ENCODE results near the gene PCDHA5.
"Not testable (repeated sequence)": the region's sequence is repeated elsewhere in the genome, so short reads cannot be mapped to it uniquely, and the experiment has no call there.

Gene PCDHA5

DNA sequence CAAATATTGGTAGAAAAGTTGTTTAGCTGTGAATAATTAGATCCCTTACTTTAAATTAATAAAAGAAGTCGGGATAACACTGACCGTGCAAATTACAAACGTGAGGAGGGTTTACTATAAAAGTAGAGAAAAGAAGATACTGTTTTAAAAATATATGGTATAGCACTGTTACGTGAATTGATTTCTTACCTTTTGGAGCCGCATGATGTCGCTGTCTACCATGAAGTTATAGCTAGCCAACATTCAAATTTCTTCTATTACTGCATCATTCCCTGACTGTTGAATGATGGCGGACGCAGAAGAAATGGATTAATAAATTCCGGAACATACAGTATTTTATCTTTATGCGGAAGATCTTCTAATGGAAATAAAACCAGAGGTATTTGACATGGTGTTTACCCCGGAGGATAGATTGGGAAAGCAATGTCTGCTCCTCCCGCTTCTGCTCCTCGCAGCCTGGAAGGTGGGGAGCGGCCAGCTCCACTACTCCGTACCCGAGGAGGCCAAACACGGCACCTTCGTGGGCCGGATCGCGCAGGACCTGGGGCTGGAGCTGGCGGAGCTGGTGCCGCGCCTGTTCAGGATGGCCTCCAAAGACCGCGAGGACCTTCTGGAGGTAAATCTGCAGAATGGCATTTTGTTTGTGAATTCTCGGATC lies 6.4 kb downstream of the PCDHA5 start, which contains the start of gene PCDHA6:
Gene PCDHA6 (plus strand): TSS at position 257 of the 658 bp plus-strand sequence. CDS start 132 bp downstream, at position 389.
- no peak for DNase-seq

DNA sequence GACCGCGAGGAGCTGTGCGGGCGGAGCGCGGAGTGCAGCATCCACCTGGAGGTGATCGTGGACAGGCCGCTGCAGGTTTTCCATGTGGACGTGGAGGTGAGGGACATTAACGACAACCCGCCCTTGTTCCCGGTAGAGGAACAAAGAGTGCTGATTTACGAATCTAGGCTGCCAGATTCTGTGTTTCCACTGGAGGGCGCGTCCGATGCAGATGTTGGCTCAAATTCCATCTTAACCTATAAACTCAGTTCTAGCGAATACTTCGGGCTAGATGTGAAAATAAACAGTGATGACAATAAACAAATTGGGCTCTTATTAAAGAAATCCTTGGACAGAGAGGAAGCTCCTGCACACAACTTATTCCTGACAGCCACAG lies 6.9 kb downstream of the PCDHA5 start:
- no peak for DNase-seq

DNA sequence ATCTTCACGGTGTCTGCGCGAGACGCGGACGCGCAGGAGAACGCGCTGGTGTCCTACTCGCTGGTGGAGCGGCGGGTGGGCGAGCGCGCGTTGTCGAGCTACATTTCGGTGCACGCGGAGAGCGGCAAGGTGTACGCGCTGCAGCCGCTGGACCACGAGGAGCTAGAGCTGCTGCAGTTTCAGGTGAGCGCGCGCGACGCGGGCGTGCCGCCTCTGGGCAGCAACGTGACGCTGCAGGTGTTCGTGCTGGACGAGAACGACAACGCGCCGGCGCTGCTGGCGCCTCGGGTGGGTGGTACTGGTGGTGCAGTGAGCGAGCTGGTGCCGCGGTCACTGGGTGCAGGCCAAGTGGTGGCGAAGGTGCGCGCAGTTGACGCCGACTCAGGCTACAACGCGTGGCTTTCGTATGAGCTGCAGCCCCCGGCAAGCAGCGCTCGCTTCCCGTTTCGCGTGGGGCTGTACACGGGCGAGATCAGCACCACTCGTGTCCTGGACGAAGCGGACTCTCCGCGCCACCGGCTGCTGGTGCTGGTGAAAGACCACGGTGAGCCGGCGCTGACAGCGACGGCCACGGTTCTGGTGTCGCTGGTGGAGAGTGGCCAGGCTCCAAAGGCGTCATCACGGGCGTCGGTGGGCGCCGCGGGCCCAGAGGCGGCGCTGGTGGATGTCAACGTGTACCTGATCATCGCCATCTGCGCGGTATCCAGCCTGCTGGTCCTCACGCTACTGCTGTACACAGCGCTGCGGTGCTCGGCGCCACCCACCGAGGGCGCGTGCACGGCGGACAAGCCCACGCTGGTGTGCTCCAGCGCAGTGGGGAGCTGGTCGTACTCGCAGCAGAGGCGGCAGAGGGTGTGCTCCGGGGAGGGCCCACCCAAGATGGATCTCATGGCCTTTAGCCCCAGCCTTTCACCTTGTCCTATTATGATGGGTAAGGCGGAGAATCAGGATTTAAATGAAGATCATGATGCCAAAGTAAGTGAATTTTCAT lies 8.4 kb downstream of the PCDHA5 start:
- DNase-seq, result not testable (repeated sequence)

DNA sequence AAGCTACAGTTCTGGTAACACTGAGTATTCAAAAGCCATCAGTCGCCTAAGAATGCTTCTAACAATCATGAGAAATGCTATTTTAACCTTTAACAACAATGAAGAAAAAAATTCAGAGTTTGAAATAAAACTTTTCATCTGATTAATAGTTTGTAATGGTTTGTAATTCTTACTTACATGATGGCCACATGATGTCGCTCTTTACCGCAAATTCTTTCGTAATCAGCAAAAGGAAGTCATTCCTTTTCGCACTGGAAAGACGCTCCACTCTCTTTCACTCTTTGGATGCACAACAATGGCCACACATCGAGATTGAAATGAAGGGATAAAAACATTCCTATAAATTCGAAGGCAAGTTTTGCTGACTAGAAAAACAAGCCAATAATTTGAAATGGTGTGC lies 12.6 kb downstream of the PCDHA5 start, which contains the start of gene PCDHA7:
Gene PCDHA7 (plus strand): TSS at position 277 of the 400 bp plus-strand sequence. CDS start 115 bp downstream, at position 392.
- no peak for DNase-seq

- not testable (repeated sequence) for DNase-seq
These were observed 13.1 kb downstream of the PCDHA5 start for GRCh38 chr5:140834439-140835008.

- DNase-seq, result no peak
These were observed 14.5 kb downstream of the PCDHA5 start for GRCh38 chr5:140835622-140836510.

DNA sequence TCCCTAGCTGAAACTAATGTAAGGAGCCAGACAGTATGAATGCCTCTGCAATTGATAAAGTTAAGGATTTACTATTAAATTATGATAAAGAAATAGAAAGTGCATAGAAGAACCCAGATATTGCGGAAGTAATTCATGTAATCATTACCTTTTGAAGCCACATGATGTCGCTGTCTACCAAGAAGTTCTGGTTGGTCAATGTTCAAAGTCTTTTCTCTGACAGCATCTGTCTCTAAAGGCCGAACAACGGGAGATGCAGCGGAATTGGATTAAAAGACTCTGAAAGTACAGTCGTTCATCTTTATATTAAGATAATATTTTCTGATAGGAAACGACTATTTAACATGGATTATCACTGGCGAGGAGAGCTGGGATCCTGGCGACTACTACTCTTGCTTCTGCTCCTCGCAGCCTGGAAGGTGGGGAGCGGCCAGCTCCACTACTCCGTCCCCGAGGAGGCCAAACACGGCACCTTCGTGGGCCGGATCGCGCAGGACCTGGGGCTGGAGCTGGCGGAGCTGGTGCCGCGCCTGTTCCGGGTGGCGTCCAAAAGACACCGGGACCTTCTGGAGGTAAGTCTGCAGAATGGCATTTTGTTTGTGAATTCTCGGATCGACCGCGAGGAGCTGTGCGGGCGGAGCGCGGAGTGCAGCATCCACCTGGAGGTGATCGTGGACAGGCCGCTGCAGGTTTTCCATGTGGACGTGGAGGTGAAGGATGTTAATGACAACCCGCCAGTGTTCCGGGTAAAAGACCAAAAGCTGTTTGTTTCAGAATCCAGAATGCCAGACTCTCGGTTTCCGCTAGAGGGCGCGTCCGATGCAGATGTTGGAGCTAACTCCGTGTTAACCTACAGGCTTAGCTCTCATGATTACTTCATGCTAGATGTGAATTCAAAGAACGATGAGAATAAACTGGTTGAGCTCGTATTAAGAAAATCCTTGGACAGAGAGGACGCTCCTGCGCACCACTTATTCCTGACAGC lies 19.9 kb downstream of the PCDHA5 start, which contains the start of gene PCDHA8:
Gene PCDHA8 (plus strand): TSS at position 210 of the 985 bp plus-strand sequence. CDS start 135 bp downstream, at position 345.
- DNase-seq, result peak; percentile 53

GRCh38 chr5:140842798-140843733 lies 21.7 kb downstream of the PCDHA5 start:
- DNase-seq, result no peak

GRCh38 chr5:140848139-140849102 lies 27.0 kb downstream of the PCDHA5 start, which contains the start of gene PCDHA9:
PCDHA9 (plus strand) TSS chr5:140848382; CDS start chr5:140848496, 114 bp downstream.
- DNase-seq, result not testable (repeated sequence)

- not testable (repeated sequence) for DNase-seq
These were observed 28.6 kb downstream of the PCDHA5 start for GRCh38 chr5:140849831-140850634.

- DNase-seq, result no peak
These were observed 34.6 kb downstream of the PCDHA5 start, which contains the start of gene PCDHA10 for GRCh38 chr5:140855772-140856674. PCDHA10 (plus strand) TSS chr5:140855897; CDS start chr5:140856049, 152 bp downstream.

DNA sequence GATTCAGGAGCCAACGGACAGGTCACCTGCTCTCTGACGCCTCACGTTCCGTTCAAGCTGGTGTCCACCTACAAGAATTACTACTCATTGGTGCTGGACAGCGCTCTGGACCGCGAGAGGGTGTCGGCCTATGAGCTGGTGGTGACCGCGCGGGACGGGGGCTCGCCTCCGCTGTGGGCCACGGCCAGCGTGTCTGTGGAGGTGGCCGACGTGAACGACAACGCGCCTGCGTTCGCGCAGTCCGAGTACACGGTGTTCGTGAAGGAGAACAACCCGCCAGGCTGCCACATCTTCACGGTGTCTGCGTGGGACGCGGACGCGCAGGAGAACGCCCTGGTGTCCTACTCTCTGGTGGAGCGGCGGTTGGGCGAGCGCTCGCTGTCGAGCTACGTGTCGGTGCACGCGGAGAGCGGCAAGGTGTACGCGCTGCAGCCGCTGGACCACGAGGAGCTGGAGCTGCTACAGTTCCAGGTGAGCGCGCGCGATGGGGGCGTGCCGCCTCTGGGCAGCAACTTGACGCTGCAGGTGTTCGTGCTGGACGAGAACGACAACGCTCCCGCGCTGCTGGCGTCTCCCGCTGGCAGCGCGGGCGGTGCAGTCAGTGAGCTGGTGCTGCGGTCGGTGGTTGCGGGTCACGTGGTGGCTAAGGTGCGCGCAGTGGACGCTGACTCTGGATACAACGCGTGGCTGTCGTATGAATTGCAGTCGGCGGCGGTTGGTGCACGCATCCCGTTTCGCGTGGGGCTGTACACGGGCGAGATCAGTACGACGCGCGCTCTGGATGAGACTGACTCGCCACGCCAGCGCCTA lies 36.0 kb downstream of the PCDHA5 start:
- no peak for DNase-seq

GRCh38 chr5:140857987-140858240 lies 36.5 kb downstream of the PCDHA5 start:
- DNase-seq, result no peak

DNA sequence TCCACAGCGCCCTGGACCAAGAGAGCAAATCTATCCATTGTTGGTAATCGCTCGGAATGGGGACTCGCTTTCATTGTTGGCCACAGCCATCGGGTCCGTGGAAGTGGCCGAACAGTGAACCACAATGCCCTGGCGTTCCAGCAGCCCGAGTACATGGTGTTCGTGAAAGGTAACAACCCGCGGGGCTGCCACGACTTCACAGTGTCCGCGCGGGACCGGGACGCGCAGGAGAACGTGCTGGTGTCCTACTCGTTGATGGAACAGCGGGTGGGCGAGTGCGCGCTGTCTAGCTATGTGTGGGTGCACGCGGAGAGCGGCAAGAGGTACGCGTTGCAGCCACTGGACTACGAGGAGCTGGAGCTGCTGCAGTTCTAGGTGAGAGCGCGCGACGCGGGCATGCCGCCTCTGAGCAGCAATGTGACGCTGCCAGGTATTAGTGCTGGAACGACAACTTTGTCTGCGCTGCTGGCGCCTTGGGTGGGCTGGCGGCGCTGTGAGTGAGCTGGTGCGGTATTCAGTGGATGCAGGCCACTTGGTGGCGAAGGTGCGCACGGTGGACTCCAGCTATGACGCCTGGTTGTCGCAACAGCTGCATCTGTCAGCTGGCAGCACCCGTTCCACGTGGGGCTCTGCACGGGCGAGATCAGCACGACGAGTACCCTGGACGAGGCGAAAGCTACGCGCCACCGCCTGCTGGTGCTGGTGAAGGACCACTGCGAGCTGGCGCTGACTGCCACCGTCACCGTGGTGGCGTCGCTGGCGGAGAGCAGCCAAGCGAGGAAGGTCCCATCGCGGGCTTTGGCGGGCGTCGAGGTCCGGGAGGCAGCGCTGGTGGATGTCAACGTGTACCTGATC lies 41.3 kb downstream of the PCDHA5 start:
- DNase-seq, result no peak
